HG02943 (cell line): ENCODE results near the gene MRPL53.
"Not testable (repeated sequence)": the region's sequence is repeated elsewhere in the genome, so short reads cannot be mapped to it uniquely, and the experiment has no call there.

ENCODE experiments used
- ATAC-seq: cut with Tn5 transposase; IDR thresholded peaks from one replicate; pipeline ENCODE4 v1.9.1; 2021; ENCODE audit warnings: mild to moderate bottlenecking, low read depth, moderate library complexity; ENCODE audit not compliant: unreplicated experiment

MRPL53 gene

DNA sequence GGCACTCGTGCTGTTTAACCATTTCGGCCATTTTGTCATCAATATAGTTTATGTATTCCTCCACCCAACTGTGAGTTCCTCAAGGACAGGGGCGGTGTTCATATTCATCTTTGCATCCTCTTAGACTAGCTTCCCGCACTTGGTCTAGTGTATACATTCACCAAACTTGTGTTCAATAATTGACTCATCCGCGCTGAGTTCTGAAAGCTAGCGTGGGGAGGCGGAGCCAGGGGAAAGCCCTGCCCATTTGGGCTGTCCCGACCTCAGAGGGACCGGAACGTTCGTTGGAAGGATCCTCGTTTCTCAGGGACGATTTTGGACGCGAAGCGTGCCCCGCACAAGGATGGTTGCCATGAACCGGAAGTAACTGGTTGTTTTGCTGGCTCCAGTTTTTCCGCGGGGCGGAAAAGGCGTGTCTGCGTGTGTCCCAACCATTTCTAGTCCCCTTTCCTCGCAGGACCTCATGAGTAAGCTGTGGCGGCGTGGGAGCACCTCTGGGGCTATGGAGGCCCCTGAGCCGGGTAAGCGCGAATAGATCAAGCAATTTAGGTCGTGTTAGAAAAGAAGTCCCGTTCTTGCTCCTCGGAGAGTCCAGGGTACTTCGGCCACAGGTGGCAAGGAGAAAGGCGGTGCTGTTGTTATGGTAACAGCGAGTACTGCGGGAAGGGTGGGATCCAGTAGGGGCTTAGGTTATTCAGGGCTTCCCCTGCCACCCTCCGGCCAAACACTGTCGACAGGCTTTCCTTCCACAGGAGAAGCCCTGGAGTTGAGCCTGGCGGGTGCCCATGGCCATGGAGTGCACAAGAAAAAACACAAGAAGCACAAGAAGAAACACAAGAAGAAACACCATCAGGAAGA, 17.6 kb downstream of the MRPL53 start, which contains the start of gene INO80B:
TSS of gene INO80B (plus strand) at position 434 of the 858 bp plus-strand sequence. CDS start at position 464, 30 bp downstream.
- peak; percentile 39 for ATAC-seq

DNA sequence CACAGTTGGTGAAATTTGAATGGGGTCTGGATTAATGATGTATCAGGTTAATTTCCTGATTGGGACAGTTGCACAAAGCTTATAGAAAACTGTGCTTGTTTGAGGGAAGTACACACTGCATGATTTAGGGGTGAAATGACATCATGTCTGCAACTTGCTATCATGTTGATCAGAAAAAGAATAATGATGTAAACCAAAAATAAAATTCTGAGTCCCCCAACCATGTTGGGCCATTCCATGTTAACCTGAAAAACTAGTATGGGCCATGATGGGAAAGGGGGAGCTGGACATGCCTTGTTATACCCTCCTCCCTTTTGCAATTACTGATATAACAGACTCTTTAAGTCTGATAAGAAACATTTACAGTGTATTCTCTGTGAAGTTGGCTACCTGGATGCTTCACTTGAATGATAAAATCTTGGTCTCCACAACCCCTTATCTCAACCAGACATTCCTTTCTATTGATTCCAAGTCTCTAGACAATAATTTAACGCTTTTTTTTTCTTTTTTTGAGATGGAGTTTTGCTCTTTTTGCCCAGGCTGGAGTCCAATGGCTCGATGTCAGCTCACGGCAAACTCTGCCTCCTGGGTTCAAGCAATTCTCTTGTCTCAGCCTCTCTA, 21.8 kb downstream of the MRPL53 start:
- no peak for ATAC-seq

DNA sequence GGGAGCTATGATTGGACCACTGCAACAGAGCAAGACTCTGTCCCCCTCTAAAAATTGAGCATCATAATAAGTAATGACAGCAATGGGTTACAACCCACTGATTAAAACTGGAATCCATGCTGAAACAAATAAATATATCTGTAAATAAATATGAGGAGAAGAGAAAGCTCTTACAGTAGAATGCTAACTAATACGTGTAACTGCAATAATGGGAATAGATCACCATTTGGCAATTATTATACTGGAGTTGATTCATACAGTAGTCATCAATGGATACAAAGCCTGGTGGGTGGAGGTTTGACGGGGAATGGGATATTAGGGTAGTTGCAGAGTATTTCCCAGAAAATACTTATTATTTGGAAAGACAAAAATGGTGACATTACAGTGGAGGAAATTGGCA, 23.7 kb downstream of the MRPL53 start:
- no peak for ATAC-seq

DNA sequence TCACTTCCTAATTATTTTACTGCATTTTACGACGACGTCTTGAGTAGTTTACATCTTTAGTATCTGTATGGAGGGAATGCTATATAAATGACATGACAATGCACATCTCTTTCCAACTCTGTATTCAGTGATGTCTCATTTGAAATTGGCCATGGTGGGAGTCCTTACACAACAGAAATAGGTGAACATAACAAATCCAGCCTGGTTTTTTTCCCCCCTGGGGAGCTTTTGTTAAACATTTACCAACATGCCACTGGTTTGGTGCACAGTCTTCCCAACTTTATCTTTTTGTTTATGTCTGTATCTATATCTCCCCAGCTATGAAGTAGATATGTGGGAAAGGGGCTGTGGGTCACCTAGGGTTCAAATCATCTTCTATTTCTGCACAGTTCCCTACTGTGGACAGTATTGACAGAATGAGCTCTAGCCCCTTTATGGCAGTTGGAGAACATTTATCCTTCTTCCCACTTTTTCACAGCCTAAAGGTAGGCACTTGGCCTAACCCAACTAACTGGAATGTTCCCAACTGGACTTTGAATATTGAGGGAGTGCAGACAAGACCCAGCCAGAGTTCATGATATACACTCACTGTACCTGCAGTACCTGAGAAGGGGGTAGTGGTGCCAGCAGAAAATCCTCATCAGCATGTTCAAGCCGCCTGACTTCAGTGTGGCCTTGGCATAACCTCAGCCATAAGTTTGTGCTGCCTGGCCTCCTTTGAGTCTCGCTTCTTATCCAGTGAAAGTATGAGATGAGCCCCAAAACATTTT, 25.1 kb downstream of the MRPL53 start:
- ATAC-seq, result no peak

DNA sequence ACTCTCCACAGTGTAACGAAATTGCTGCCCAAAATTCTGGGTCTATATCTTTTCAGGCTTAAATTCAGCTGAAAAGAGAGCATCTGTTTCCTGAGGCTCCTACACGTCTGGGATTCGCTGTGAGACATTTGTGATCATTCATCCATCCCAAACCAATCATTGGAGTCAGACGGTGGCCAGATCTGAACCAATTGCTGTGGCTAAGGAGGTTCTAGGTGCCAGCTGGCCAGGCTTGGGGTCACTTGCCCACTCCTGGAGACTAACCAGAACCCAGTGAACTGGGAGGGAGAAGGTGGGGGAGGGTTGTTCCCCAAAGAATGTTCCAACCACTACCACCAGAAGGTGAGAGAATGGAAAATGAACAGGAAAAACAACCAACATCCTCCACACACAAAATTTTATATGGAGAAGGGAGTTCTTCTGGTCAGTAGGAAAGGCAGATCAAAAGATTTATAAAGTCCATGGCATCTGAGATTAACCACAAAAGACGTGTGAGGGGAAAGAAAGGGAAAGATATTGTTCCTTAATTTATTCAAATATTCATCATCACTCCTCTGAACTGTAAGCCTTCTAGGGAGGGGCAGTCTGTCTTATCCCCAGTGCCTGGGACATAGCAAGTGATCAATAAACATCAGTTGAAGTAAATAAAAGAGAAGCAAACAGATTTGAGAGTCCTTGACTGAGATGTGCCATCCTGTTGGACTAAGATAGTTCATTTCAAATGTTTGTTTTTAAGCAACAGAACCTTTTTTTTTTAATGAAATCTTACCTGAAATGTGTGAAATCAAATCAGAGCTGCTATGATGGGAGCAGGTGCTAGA, 27.8 kb downstream of the MRPL53 start:
- ATAC-seq, result no peak

DNA sequence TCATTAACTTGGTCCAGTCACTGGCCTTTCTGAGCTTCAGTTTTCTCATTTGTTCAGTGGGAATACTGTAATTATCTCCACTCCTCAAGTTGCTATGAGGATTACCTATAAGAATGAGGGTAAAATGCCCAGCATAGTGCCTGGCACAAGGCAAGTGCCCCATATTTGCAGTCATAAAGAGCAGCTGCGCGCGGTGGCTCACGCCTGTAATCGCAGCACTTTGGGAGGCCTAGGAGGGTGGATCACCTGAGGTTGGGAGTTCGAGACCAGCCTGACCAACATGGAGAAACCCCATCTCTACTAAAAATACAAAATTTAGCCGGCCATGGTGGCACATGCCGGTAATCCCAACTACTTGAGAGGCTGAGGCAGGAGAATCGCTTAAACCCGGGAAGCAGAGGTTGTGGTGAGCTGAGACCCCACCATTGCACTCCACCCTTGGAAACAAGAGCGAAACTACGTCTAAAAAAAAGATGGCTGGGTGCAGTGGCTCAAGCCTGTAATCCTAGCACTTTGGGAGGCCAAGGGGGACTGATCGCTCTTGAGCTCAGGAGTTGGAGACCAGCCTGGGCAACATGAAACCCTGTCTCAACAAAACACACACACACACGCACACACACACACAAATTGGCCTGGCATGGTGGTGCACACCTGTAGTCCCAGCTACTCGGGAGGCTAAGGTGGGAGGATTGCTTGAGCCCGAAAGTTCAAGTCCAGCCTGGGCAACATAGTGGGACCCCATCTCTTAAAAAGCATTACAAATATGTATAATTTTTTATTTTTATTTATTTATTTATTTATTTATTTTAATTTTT, 29.8 kb downstream of the MRPL53 start:
- ATAC-seq, result not testable (repeated sequence)

DNA sequence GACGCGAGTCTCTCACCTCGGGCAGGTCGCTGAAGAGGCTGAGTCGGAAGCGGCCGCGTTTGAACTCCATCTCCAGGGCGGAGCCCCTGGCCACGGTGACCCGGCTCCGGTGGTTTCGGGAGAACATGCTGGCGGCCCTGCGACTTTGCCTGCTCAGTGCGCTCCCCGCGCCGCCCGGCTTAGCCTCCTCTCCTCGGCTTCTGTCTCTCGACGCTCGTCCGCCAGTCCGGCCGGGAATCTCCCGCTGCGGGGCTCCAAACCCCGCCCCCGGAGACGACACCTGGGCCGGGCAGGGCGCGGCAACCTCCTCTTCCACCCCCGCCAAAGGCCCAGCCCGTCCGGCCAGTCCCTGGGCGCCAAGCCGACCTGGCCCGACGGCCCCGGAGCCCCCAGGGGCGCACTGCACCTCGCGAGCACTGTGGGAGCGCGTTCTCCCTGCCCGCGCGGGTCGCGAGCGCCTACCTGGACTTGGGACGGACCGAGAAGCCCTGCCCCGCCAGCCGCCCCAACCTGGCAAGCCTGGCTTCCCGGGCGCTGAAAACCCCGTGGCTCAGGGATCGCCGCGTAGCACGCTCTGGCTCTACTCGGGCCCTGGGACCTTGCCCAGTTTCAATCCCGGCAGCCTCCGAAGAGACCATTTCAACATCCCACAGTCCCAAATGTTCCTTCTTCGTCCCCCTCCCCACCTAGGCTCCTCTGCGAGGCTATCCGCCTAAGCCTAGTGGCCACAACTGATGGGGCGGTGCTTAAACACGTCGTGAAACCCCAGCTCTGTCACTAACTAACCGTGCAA, 30.6 kb downstream of the MRPL53 start, which contains the start of gene RTKN:
TSS of gene RTKN (minus strand) at position 248 of the 793 bp plus-strand sequence. CDS start at position 127, 121 bp downstream.
- peak; percentile 51 for ATAC-seq

DNA sequence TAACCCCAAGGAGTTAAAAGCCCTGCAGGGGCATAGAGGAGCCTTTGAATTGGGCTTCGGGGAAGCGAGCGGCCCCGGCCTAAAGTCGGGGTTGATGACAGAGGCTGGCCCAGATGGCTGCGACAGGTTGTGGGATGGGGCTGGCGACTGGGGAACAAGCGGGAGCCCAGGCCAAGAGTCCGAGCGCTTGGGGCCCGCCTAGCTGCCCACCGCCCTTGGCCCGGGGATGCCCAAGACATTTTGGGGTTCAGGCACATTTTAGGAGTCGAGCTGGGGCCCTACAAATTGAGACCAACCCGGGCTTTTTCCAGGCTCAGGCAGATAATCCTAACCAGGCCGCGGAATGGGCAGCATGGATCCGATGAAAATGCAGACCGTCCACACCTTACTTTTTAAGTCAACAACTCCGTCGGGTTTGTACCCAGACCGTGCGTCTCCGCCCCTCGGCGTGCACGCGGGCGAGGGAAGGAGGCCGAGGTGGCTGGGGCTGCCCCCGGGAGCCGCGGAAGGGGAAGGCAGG, 31.2 kb downstream of the MRPL53 start:
- peak; percentile 20 for ATAC-seq

DNA sequence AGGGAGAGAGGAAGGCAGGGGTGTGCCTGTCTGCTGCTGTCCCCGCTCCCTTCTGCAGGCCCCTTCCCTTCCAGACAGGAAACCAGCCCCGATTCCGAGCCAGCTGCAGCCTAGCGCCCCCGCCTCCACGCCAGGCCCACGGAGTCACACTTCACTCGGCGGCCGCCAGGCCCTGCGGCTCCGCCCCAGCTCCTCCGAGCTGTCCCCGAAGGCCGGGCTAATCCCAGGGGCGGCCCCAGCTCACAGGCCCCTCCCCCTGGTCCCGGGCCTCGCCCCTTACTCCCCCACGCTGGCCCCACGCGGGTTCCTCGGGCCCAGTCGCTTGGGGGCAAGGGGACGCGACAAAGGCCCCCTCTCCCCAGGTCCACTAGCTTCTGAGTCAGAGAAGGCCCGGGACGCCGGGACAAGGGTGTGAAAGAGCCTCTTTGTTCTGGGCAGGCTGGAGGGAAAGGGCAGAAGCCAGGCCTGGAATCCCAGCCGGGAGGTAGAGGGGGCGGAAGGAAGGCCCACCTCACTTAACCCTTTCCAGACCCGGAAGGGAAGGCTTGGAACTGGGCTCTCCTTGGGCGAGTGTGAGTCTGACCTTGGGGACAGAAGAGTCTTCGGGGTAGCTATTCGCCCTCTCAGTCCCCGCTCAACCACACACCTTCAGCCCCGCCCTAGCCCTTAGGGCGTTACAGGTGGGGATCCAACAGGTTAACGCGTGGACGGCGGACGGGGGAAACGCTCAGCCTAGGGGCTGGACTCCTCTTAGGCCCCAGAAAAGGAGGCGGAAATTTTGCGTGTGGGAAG, 31.9 kb downstream of the MRPL53 start:
- ATAC-seq, result peak; percentile 69

DNA sequence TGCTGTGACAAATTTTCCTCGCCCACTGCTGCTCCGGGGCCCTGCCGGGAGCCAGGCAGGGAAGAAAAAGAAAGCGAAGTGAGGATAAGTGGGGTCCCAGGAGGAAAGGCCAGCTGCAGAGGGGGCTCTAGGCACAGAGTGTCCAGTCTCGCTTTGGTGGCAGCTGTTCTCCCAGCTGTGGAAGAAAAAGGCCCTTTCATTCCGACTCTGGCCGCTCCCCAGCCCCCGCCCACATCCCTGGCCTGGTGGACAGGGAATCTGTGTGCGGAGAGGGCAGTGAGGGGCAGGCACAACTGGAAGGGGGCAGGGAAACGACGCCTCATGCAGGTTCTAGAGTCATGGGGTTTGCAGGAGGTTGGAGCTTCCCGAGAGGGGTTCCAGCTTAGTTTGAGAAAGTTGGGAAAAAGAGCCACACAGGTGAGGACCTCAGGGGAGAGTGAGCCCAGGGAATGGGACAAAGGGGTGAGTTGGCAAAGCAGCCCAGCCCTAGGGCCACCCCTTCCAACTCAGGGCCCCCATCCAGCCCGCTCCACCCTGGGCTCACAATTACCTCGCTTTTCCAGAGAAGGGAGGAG, 32.6 kb downstream of the MRPL53 start:
- ATAC-seq, result no peak

DNA sequence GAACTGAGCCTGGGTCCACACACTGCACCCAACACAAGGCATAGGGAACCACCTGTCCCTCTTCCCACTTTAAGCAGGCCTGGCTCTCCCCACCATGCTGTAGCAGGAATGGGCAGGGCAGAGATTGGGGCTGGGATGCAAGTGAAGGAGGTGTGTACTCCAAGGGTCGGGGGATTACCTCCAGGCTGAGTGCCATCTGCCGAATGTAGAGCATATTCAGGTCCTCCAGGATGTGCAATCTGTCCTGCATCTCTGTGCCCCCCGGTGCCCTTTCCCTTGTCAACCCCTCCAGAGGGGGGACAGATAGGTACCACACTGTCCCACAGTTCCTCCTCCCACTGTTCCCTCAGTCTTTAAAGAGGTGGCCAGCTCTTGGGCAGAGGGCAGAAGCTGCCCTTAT, 33.1 kb downstream of the MRPL53 start:
- no peak for ATAC-seq

DNA sequence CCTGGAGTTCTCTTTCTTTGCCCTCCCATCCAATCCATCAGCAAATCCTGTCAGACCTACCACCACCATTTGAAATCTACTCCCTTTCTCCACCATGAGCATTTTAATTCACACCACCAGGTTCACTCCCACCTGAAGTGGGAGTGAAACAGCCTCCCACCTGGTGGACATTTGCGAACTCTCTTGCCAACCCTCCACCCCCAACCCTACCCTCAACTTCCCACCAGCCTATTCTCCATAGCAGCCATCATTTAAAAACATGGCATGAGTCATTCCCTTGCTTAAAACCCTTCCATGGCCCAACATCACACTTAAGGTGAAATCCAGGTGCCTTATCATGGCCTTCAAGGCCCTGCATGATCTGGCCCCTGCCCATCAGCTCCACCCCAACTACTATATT, 34.2 kb downstream of the MRPL53 start:
- no peak for ATAC-seq

DNA sequence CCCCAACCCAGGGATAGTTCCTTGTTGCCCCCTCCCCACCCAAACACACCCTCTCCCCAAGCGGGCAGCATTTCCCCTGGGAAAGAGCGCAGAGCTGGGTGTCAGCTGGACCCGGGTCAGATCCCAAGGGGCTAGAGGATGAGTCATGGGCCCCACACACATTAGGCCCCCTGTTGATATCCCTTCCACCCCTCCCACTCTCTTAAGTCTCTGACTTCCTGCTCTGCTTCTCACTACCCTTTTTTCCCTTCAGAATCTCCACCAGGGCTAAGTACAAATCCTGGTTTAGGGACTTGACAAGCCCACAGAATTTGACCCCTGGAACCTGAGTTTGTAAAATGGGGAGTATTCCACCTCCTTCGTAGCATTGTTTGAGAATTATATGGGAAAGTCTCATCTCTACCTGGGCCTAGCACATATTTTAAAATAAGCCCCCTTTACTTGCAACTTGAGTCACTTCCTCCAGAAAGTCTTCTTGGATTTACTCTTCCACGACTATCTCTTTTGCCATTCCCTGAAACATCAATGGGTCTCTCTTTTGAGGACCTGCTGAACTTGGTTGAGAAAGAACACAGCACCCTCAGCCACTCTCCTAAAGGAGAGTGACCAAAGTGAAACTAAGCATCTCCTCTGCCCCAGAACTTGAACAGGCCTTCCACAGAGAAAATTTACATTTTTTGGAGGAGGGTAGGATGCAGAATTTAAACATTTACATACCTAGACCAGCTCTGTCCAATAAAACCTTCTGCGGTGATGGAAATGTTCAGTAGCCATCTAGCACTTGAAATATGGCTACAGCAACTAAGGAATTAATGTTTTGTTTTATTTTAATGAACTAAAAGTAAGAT, 35.4 kb downstream of the MRPL53 start:
- ATAC-seq, result no peak

DNA sequence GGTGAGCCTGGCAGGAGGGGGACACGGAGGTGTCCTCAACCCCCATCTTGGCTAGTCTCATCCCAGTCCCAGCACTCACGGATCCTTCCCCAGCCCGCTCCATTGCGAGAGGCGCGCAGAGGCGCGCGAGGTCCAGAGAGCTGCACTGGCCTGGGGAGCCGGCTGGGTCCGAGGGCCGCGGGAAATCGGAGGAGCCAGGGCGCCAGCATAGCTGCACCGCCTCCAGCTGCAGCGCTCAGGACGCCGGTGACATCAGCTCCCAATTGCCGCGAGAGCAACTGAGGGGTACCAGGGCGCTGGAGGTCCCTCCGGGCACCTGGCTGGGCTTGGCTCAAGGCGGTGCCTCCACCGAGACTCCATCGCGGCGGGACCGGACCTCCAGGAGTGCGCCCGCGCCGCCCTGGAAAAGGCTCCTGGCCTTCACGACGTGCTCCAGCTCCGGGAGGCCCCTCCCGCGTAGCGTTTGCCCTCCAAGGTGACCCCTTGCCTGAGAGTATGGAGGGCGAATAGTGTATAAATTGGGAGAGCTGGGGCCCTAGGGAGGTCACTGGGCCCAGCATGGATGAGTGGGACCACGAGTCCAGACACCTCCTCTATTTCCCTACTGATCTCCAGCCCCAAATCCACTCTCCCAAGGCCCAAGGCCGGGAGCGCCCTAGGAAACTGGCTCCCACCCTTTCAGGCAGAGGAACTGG, 36.2 kb downstream of the MRPL53 start:
- ATAC-seq, result no peak

DNA sequence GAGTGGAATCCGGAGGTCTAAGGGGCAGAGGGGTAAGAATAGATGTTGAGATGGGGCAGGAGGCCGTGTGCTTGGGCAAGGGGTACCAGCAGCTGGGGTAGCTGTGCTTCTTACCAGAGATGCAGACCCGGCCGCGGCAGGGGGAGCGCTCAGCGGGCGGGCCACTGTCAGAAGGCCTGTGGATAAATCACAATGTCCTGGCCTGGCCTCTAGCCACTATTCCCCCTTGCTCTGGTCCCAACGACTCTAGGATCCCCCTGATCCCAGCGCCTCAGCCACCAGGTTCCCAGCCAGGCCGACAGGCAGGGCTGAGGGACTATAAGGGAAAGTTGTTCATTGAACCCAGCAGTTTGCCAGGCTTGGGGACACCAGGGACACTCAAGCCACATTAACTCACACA, 42.0 kb downstream of the MRPL53 start:
- ATAC-seq, result no peak
